ENCODE results near the gene FAXC.

FAXC gene

DNA sequence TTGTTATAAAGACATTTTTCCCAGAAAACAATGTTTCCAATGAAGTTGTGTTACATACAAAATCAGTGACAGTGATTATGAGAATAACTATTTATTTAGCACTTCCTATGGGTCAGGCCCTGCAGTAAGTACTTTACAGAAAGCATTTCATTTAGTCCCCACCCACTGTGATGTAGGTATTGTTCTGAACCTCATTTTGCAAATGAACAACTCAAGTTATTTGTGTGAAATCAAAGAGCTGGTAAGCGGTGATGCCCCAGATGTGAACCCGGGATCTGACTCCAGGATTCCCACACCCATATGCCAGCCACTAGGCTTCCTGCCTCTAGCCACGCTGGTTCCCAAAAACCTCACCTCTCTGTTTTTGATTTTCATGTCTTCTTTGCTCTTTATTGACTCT lies 30.9 kb downstream of the FAXC start:
- TF ChIP-seq YY1 (IDR thresholded peaks at IDR 0.05; ENCODE audit: low read depth) (no peak), EP300 (IDR thresholded peaks at IDR 0.05; ENCODE audit: borderline replicate concordance) (no peak), TAF1 (IDR thresholded peaks at IDR 0.05; ENCODE audit: low read depth) (no peak), NFIC (IDR thresholded peaks at IDR 0.05) (no peak), TCF12 (IDR thresholded peaks at IDR 0.05; ENCODE audit: low read depth) (no peak), FOXM1 (IDR thresholded peaks at IDR 0.05; ENCODE audit: borderline replicate concordance, low read depth) (no peak), EGR1 (IDR thresholded peaks at IDR 0.05) (no peak), CREB1 (IDR thresholded peaks at IDR 0.05; ENCODE audit: low read depth) (no peak)
- TF ChIP-seq, protein P1, sequence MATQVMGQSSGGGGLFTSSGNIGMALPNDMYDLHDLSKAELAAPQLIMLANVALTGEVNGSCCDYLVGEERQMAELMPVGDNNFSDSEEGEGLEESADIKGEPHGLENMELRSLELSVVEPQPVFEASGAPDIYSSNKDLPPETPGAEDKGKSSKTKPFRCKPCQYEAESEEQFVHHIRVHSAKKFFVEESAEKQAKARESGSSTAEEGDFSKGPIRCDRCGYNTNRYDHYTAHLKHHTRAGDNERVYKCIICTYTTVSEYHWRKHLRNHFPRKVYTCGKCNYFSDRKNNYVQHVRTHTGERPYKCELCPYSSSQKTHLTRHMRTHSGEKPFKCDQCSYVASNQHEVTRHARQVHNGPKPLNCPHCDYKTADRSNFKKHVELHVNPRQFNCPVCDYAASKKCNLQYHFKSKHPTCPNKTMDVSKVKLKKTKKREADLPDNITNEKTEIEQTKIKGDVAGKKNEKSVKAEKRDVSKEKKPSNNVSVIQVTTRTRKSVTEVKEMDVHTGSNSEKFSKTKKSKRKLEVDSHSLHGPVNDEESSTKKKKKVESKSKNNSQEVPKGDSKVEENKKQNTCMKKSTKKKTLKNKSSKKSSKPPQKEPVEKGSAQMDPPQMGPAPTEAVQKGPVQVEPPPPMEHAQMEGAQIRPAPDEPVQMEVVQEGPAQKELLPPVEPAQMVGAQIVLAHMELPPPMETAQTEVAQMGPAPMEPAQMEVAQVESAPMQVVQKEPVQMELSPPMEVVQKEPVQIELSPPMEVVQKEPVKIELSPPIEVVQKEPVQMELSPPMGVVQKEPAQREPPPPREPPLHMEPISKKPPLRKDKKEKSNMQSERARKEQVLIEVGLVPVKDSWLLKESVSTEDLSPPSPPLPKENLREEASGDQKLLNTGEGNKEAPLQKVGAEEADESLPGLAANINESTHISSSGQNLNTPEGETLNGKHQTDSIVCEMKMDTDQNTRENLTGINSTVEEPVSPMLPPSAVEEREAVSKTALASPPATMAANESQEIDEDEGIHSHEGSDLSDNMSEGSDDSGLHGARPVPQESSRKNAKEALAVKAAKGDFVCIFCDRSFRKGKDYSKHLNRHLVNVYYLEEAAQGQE (IDR thresholded peaks at IDR 0.05; ENCODE audit: low read depth): no peak
- TF ChIP-seq, protein P2, sequence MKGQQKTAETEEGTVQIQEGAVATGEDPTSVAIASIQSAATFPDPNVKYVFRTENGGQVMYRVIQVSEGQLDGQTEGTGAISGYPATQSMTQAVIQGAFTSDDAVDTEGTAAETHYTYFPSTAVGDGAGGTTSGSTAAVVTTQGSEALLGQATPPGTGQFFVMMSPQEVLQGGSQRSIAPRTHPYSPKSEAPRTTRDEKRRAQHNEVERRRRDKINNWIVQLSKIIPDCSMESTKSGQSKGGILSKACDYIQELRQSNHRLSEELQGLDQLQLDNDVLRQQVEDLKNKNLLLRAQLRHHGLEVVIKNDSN (IDR thresholded peaks at IDR 0.05): no peak
- TF ChIP-seq, protein P3, sequence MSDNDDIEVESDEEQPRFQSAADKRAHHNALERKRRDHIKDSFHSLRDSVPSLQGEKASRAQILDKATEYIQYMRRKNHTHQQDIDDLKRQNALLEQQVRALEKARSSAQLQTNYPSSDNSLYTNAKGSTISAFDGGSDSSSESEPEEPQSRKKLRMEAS (IDR thresholded peaks at IDR 0.05): no peak

DNA sequence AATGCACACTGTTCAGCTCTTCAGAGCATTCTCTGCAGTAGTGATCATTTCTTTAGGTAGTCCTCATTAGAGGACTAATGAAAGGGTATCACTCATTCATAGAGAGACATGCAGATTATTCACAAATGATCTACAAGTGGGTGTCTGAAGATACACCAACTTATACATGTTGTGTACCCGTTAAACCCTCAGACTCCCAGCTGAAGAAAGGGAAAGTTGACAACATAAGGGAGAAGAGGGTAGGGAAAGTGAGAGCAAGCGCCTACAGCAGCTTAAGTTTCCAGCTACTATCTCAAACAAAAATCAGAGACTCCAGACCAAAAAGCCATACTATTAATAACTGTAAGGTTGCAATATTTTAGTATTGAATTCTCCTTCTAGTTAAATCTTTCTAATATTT lies 37.1 kb downstream of the FAXC start:
- no peak for TF ChIP-seq CEBPB (IDR thresholded peaks at IDR 0.05)
- no peak for TF ChIP-seq FOXM1 (IDR thresholded peaks at IDR 0.05; ENCODE audit: borderline replicate concordance, low read depth)
- no peak for TF ChIP-seq ZBTB7A (IDR thresholded peaks at IDR 0.05; ENCODE audit: low read depth)
- TF ChIP-seq TAF1 (IDR thresholded peaks at IDR 0.05; ENCODE audit: low read depth): no peak
- no peak for TF ChIP-seq EGR1 (IDR thresholded peaks at IDR 0.05)
- TF ChIP-seq EP300 (IDR thresholded peaks at IDR 0.05; ENCODE audit: borderline replicate concordance): no peak
- no peak for TF ChIP-seq RAD21 (IDR thresholded peaks at IDR 0.05; ENCODE audit: low read depth)
- TF ChIP-seq, protein P3 (IDR thresholded peaks at IDR 0.05): no peak
- TF ChIP-seq CREB1 (IDR thresholded peaks at IDR 0.05; ENCODE audit: low read depth): no peak
- TF ChIP-seq NFIC (IDR thresholded peaks at IDR 0.05): no peak
- no peak for TF ChIP-seq TEAD4 (IDR thresholded peaks at IDR 0.05)
- TF ChIP-seq, protein P1 (IDR thresholded peaks at IDR 0.05; ENCODE audit: low read depth): no peak
- TF ChIP-seq, protein P2 (IDR thresholded peaks at IDR 0.05): no peak
- no peak for TF ChIP-seq YY1 (IDR thresholded peaks at IDR 0.05; ENCODE audit: low read depth)
- TF ChIP-seq TCF12 (IDR thresholded peaks at IDR 0.05; ENCODE audit: low read depth): no peak

DNA sequence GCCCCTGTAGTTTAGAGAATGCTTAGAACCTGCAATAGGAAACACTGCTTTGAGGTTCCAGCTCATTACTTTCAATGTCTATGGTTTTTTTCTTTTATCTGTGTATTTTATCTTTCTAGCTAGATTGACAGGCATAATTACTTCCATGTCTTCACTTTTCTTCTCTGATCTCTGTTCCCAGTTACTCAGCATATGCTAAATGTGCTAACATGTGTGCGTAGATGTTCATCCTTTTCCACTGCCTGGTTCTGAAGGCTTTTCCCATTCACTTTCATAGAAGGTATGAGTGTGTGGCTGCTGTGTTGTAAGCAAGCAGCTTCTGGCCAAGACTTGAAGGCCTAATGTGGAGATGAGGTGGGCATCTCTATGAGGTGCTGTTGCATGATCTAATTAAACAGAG lies 38.9 kb downstream of the FAXC start:
- no peak for TF ChIP-seq TCF12 (IDR thresholded peaks at IDR 0.05; ENCODE audit: low read depth)
- TF ChIP-seq, protein P3 (IDR thresholded peaks at IDR 0.05): no peak
- TF ChIP-seq RAD21 (IDR thresholded peaks at IDR 0.05; ENCODE audit: low read depth): no peak
- TF ChIP-seq CEBPB (IDR thresholded peaks at IDR 0.05): no peak
- no peak for TF ChIP-seq YY1 (IDR thresholded peaks at IDR 0.05; ENCODE audit: low read depth)
- TF ChIP-seq NFIC (IDR thresholded peaks at IDR 0.05): no peak
- no peak for TF ChIP-seq EP300 (IDR thresholded peaks at IDR 0.05; ENCODE audit: borderline replicate concordance)

DNA sequence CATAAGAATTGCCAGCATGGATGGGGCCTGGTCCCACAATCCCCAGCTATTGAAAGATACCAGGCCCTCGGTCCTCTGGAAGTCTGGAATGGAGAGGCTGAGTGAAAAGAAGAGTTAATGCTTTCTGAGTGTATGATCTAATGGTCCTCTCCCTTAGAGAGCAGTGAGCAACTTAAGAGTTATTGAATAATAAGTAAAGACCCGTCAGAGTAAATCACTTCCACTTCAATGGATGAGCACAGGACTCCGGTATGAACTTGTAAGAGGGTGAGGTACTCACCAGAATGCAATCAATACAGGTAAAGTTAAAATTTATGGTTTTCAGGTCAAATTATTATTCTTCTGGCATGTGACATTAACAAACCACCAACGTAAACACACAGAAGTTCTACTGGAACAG lies 39.9 kb downstream of the FAXC start:
- TF ChIP-seq ZBTB7A (IDR thresholded peaks at IDR 0.05; ENCODE audit: low read depth) (no peak), CREB1 (IDR thresholded peaks at IDR 0.05; ENCODE audit: low read depth) (no peak), TEAD4 (IDR thresholded peaks at IDR 0.05) (no peak), TCF12 (IDR thresholded peaks at IDR 0.05; ENCODE audit: low read depth) (no peak), NFIC (IDR thresholded peaks at IDR 0.05) (no peak), EP300 (IDR thresholded peaks at IDR 0.05; ENCODE audit: borderline replicate concordance) (no peak), EGR1 (IDR thresholded peaks at IDR 0.05) (no peak)
- TF ChIP-seq, protein P1 (IDR thresholded peaks at IDR 0.05; ENCODE audit: low read depth): no peak

Data from Ishikawa (cell line).